RPMI7951 (cell line): ENCODE measurements around the gene R3HDM1. TPM values are rescaled to one million over a fixed set of nuclear protein-coding genes. Genes with fewer than 3 reads are reported as not detected.
"Not testable (repeated sequence)": the region's sequence is repeated elsewhere in the genome, so short reads cannot be mapped to it uniquely, and the experiment has no call there.

Source experiments
- DNase-seq: peaks from one replicate; pipeline ENCODE4 v3.0.0-alpha.2; 2012; ENCODE audit warnings: low read depth
- total RNA-seq: library from RNA; depleted of rRNA; stranded (reverse); fragments of >200 nt; shearing (Covaris generic); gene quantifications from 2 replicates; pipeline ENCODE4 v1.2.3, GENCODE V29; 2014

The R3HDM1 gene
- total RNA-seq, 1 experiment from 2014 or later, result 13.8 TPM

DNA sequence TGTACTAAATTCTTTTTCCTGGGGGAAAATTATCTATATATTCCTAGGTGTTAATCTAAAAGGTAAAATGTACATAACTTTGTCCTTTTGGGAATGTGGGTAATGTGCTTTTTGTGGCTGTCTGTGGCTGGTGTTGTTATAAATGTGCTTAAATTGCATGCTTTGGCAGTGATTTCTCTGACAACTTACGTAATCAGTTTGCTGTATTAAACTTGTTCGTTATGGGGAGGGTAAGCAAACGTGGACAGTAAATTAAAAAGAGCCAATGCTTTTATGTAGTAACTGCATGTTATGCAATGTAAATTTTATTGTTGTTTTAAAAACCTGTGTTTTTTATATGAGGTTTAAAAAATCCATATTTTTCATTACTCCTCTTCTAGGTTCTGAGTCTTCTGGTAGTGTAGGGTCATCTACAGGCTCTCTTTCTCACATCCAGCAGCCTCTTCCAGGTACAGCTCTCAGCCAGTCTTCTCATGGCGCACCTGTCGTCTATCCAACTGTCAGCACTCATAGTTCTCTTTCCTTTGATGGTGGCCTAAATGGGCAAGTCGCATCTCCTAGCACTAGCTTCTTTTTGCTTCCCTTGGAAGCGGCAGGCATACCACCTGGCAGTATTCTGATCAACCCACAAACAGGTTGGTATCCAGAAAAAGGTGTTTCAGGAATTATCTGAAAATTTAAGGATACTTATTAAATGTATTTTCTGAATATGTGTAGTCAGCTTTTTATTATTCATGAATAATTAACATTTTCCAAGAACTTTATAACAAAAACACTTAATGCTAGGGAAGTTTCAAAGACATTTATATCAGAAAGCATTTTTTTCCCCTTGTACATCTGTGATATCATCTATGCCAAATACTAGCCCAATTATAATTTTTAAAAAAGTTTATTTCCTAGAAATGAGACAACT is 110.1 kb downstream of the R3HDM1 start:
- DNase-seq, result no peak

DNA sequence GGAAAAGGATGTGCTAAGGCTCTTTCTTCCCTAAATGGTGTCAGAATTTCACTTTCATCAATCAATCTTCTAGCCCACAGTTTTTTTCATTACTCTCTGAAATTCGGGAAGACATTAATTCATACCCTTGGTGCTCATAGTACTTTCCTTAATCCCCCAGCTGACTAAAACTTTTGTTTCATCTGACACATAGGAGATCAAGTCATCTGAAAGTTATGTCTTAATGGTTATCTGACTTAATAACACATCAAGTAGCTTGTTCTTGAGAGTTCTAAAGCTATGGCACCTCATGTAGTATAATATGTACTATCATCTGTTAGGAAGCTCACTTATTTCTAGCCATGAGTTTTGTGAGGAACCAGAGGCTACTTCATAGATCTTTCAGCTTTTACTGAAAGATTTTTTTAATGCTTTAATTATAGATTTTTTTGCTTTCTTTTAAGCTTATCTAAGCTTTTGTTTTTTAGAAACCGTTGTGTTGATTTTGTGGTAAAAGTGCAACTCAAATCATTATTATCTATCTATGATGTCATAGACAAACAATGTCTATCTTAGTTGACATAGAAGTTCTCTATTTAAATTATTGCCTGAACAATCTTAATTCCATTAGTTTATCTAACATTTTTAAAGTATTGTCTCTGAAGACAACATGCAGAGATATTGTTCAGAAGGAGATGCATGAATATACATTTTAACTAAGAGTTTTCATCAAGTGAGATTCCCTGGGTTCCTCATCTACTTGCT is 116.7 kb downstream of the R3HDM1 start:
- DNase-seq, result no peak

DNA sequence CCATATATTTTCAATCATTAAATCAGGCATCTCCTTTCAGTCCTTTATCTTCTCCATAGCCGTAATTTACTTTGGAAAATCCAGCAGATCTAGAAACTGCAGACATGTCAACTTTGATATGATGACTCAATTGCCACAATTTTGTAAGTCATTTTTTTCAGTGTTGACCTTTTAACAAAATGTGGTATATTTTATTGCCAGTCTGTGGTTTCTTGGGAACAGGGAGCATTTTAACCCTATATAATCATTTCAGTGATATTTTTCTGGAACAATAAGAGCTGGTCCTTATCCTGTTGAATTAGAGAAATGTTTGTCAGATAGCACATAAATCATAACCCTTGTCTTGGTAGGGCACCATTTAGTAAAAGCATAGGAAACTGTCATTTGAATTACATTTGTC is 119.4 kb downstream of the R3HDM1 start:
- DNase-seq, result peak; percentile 4

DNA sequence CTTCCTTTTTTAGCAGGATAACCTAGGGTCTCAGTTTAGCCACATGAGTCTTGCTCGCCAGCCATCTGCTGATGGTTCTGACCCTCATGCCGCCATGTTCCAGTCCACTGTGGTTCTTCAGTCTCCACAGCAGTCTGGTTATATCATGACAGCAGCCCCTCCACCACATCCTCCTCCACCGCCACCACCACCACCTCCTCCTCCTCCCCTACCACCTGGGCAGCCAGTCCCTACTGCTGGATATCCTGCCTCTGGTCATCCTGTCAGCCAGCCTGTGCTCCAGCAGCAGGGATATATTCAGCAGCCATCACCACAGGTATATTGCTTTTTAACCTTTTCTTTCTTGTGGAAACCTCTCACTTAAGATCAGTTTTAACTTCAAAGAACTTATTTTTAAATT is 120.4 kb downstream of the R3HDM1 start:
- DNase-seq, result no peak

DNA sequence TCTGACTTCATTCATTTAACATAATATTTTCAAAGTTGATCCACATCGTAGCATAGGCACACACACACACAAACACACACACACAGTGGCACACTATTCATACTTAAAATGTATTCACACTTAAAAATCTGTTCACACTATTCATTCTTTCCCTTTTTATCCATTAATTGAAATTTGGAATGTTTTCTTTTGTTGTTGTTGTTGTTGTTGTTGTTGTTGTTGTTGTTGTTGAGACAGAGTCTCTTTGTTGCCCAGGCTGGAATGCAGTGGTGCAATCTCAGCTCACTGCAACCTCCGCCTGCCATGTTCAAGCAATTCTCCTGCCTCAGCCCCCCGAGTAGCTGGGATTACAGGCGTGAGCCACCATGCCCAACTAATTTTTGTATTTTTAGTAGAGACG is 123.0 kb downstream of the R3HDM1 start:
- not testable (repeated sequence) for DNase-seq

DNA sequence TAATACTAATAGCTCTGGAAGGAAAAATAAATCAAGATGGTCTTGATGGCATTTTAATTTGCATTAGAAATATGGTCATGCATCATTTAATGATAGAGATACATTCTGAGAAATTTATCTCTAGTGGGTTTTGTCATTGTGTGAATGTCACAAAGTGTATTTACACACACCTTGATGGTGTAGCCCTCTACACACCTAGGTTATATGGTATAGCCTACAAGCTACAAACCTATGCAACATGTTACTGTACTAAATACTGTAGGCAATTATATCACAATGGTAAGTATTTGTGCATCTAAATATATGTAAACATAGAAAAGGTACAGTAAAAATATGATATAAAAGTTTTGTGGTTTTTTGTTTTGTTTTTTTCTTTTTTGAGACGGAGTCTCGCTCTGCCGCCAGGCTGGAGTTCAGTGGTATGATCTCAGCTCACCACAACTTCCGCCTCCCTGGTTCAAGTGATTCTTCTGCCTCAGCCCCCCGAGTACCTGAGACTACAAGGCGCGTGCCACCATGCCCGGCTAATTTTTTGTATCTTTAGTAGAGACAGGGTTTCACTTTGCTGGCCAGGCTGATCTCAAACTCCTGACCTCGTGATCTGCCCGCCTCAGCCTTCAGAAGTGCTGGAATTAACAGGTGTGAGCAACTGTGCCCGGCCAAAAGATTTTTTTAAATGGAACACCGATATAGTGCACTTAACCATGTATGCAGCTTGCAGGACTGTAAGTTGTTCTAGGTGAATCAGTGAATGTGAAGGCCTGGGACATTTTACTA is 126.7 kb downstream of the R3HDM1 start:
- DNase-seq, result no peak

DNA sequence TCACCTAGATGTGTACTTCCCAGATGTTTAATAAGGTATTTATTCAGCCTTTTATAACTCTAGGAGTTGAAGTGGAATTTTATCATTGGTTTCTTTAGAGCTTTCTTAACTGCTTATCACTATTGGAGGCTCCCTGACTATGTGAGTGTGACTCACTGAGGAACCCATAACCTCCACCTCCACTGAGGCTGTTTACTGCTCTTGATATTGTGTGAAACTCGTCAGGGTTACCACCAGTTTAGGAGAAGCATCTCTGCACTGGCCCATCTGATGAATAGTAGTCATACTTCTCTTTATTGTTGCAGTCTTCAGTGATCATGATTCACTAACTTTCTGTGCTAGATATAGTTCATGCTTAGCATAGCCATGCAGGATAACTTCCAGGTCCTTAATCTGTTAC is 130.8 kb downstream of the R3HDM1 start:
- no peak for DNase-seq

DNA sequence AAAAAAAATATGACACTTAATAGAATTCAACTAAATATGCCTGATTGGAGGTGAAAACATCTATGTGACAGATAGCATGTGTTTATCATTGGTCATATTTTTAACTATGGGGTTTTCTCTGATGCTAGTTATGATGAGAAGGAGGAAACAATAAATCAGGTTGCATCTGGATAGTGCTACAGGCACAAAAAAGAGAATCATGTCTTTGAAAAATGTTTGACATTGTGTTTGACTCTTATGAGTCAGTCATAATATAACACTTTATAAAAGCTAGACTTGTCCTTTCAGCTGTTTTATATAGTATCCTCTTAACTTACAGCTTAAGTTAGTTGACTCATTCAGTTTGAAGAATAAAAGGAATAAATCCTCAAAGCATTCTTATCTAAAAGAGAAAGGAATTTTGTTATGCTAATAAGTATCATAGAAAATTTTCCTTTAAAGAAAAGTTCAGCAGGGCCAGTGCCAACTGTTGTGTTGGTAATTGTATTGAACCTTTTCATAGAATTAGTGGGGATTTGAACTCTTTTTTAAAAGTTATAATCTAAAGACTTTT is 131.9 kb downstream of the R3HDM1 start:
- no peak for DNase-seq

DNA sequence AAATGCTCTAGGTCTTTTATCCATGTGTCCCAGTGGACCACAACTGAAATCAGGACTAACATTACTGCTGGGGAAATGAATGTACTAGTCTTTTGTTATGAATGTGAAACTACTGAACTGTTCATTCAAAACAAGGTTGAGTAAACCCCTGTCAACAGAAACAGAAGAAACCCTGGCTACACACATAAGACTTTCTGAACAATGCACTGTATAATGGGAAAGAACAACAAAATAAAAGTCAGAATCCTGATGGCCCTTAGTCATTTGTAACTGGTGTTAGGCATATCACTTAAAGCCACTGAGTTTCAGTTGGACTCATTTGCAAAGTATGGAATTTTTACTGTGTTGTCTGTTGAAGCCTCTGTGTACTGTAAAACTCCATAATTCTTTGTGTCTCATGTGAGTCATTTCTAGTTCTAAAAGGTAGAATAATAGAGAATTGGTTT is 133.4 kb downstream of the R3HDM1 start:
- DNase-seq, result no peak

DNA sequence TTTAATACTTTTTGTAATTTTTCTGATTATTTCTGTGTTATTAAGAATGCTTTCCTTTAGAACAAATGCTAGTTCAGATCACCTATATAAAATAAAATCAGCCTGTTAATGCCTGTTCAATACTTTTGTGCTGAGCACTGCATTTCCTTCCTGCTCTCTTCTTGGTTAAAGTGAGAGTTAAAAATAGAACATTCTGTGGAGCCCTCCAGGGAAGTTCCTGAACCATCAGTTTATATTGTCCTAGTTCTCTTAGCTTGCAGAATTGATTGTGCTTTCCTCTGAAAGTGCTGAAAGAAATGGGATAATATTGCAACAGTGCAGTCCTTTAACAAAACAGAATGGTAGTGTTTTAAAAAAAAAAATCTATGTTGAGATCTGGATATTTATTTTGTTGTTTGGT is 135.8 kb downstream of the R3HDM1 start:
- no peak for DNase-seq

DNA sequence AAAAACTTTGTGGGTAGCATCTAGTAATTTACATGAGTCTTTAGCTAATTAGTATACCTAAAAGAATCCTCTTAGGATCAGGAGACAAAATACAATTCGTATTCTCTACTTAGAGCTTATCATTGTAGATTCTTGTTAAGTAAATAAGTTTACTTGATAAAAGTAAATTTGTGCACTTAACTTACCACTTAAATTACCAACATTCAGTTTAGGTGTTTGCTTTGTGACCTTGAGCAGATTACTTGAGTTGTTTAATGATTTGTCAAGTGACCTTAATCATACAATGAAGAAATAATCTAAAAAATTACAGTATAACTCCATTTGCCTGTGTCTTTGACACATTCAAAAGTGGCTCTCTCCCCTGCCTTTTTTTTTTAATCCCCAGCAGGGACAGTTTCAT is 143.2 kb downstream of the R3HDM1 start:
- no peak for DNase-seq

DNA sequence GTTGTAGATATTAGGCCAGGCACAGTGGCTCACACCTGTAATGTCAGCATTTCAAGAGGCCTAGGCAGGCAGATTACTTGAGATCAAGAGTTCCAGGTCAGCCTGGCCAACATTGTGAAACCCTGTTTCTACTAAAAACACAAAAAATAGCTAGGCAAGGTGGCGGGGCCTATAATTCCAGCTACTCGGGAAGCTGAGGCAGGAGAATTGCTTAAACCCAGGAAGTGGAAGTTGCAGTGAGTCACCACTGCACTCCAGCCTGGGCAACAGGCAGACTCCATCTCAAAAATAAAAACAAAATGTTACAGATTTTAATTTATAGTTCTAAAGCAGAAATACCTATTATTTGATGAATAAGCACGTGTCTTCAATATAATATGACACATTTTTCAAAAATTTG is 144.7 kb downstream of the R3HDM1 start:
- peak; percentile 4 for DNase-seq

DNA sequence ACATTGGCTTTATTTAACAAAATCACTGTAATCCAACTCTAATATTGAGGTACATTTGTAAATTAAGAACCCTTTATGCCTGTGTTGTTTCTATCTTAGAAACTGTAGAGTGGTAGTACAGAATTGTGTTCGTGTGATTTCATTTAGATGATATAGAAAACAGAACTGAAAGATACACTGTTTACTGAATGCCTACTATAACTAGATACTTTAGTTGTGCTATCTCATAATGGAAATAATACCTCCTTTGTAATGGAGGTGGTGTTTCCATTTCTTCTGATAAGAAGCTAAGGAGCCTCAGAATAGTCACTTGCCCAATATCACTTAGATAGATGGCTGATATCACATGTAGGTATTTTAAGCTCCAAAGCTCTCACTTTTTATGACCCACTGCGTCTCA is 147.8 kb downstream of the R3HDM1 start:
- no peak for DNase-seq

DNA sequence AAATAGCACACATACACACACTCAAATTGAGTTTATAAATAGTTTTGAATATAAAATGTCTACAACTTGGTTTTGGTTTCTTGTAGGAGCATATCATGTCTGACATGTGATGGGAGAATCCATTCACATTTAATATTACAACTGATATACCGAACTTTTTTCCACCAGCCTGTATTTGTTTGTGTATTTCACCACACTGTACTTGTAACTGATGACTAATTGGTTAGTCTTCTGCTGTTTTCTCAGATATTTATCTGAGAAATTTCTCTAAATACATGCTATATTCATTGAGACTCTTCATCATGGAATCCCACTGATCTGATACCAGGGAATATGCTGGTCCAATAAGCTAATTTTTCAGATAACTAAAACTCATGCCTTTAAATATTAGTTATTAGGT is 154.1 kb downstream of the R3HDM1 start:
- DNase-seq, result no peak

DNA sequence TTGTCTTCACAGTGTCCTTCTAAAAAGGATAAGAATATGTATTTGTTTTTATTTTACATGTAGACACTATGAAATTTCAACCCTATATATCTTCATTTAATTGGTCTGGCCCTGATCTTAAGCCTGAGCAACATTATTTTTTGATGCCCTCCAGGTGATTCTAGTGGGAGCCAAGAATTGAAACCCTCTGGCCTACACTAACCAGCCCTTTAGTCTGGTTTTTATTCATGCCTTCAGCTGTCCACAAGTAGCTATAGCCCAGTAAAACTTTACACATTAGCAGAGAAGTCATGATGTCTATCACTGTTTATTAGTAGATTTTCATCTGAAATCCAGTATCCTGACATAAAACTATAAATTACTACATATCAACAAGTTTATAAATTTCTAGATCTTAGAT is 157.7 kb downstream of the R3HDM1 start:
- DNase-seq, result no peak

DNA sequence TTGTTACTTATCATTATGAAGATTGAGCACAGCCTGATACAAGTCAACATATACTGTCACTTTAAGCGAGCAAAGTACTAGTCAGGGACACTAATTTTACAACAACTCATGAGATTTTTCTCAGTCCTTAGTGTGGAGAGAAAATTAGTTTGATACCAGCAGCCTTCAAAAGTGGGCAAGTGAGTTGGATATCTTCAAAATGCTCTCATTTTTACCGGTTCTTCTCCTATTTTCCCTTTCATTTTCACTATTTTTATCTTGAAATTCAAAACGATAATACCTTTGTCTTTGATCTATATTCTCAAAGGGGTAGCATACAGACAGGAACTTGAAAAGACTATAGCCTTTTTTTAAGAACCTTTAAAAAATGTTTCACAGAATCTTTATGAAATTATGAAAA is 158.4 kb downstream of the R3HDM1 start:
- no peak for DNase-seq

DNA sequence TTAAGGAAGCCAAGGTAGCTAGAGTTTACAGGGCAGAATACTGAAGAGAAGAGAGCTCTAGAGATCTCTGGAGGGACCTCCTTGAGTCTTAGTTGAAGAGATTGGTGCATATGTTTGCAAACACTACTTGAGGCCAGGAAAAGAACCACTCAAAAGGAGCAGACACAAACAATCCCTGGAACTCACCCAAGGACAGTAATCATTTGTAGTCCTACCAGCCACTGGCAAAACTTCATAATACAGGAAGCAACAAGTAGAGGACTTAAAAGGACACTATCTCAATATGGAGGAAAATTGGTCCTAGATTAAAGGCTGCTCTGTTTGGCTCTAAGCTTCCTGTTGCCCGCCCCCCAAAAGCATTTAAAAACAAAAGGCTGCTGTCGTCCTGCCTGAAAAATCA is 163.4 kb downstream of the R3HDM1 start:
- DNase-seq, result peak; percentile 32

DNA sequence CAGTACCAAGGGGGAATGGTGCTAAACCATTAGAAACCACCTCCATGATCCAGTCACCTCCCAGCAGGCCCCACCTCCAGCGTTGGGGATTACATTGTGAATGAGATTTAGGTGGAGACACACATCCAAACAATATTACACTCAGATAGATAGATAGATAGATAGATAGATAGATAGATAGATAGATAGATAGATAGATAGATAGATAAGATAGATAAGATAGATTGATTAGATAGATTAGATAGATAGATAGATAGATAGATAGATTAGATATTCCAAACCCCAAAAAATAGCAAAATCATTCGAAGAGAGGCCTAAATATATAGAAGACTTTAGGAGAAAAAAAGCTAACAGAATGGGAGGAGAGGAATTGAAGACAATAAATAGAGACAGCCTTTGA is 167.6 kb downstream of the R3HDM1 start:
- DNase-seq, result no peak

DNA sequence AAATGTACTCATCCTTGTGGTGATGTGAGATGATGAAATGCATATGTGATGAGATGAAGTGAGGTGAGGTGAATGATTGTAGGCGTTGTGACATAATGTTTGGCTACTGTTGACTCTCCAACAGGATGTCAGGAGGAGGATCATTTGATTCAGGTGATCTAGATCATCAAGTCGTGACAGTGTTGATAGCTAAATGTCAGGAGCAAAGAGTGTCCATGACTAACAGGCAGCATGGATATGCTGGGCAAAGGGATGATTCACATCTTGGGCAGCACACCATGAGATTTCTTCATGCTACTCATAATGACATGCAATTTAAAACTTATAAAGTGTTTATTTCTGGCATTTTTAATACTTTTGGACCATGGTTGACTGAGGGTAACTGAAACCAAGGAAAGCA is 170.2 kb downstream of the R3HDM1 start:
- DNase-seq, result peak; percentile 3

DNA sequence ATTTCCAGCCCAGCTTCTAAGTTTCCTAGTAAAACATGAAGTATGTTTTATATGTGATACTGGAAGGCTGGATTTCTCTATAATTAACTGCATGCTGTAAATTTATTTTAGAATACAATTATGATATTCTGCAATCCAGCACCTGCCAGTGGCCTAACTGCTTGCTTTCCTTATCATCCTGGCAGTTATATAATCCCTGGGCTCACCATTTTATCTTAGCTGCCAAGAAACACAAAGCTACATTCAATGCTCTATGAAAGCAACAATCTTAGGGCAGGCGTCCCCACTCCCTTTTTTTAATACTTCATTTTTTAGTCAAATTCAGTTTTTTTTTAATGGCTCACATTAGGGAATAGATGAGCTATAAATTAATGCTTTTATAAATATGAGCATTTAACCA is 172.0 kb downstream of the R3HDM1 start:
- DNase-seq, result no peak

DNA sequence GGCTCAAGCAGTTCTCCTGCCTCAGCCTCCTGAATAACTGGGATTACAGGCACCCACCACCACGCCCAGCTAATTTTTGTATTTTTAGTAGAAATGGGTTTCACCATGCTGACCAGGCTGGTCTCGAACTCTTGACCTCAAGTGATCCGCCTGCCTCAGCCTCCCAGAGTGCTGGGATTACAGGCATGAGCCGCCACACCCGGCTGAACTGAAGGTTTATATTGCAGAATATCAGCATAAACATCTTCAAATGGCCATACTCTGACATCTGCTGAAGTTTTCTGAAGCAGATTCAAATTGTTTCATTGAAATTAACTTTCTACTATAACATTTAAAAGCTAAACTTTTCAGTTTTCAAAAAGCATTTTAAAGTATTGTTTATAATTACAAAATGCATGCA is 172.8 kb downstream of the R3HDM1 start:
- not testable (repeated sequence) for DNase-seq

DNA sequence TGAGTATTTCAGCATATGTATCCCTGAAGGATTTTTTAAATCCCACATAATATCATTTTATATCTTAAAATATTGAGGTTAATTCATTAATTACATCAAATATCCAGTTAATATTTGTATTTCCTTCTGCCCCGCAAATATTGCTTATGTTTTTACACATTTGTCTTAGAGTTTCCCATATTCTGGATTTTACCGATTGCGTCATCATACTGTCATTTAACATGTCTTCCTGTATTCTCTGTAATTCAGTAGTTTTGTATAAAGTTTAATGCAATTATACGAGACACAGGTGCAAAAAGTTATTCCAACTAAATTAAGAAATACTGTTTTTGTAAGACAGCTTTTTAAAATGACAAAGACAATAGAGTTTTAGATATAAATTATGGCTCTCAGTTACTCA is 176.9 kb downstream of the R3HDM1 start:
- no peak for DNase-seq
